GM19467 (cell line): ENCODE measurements around the gene PLOD2.

Experiments used
- ATAC-seq: cut with Tn5 transposase; IDR thresholded peaks from one replicate; pipeline ENCODE4 v1.9.1; 2021; ENCODE audit warnings: mild to moderate bottlenecking, moderate library complexity; ENCODE audit not compliant: unreplicated experiment

The PLOD2 gene

GRCh38 chr3:146101538-146101937 lies 59.4 kb downstream of the PLOD2 start:
- no peak for ATAC-seq

GRCh38 chr3:146100825-146101444 lies 60.0 kb downstream of the PLOD2 start:
- no peak for ATAC-seq

- no peak for ATAC-seq
Observed at GRCh38 chr3:146100180-146100579, 60.8 kb downstream of the PLOD2 start.

GRCh38 chr3:146099316-146099715 lies 61.7 kb downstream of the PLOD2 start:
- ATAC-seq: no peak

- ATAC-seq: no peak
Observed at GRCh38 chr3:146093896-146094295, 67.1 kb downstream of the PLOD2 start.

- no peak for ATAC-seq
Observed at GRCh38 chr3:146092230-146092629, 68.8 kb downstream of the PLOD2 start.

- no peak for ATAC-seq
Observed at GRCh38 chr3:146091397-146091796, 69.6 kb downstream of the PLOD2 start.

GRCh38 chr3:146090521-146090920 lies 70.5 kb downstream of the PLOD2 start:
- no peak for ATAC-seq

- no peak for ATAC-seq
Observed at GRCh38 chr3:146088840-146089239, 72.1 kb downstream of the PLOD2 start.

- ATAC-seq: no peak
Observed at GRCh38 chr3:146087116-146087515, 73.9 kb downstream of the PLOD2 start.

GRCh38 chr3:146086211-146086610 lies 74.8 kb downstream of the PLOD2 start:
- no peak for ATAC-seq

- no peak for ATAC-seq
Observed at GRCh38 chr3:146085678-146086077, 75.3 kb downstream of the PLOD2 start.

GRCh38 chr3:146080578-146080977 lies 80.4 kb downstream of the PLOD2 start:
- no peak for ATAC-seq

- no peak for ATAC-seq
Observed at GRCh38 chr3:146078031-146078430, 83.0 kb downstream of the PLOD2 start.

GRCh38 chr3:146077181-146077580 lies 83.8 kb downstream of the PLOD2 start:
- ATAC-seq: no peak

GRCh38 chr3:146072824-146073223 lies 88.2 kb downstream of the PLOD2 start:
- ATAC-seq: no peak

GRCh38 chr3:146072061-146072460 lies 88.9 kb downstream of the PLOD2 start:
- no peak for ATAC-seq

- no peak for ATAC-seq
Observed at GRCh38 chr3:146071632-146072031, 89.4 kb downstream of the PLOD2 start.

GRCh38 chr3:146067048-146067447 lies 93.9 kb downstream of the PLOD2 start:
- no peak for ATAC-seq

- ATAC-seq: no peak
Observed at GRCh38 chr3:146065573-146066006, 95.4 kb downstream of the PLOD2 start.

GRCh38 chr3:146058241-146058640 lies 102.7 kb downstream of the PLOD2 start:
- no peak for ATAC-seq

GRCh38 chr3:146052791-146053310 lies 108.1 kb downstream of the PLOD2 start:
- no peak for ATAC-seq
